Uterus (tissue), 4 donors: Measurements from ENCODE around the gene CEBPG. TPM values are rescaled to one million over a fixed set of nuclear protein-coding genes. Genes with fewer than 3 reads are reported as not detected.

ENCODE experiments used
- DNase-seq, 2 donors: peaks; one replicate each; pipeline ENCODE4 v3.0.0-alpha.2; 2019 to 2020
- H3K27ac ChIP-seq, 2 donors: fragments of 200-600 bp; sonication (generic); 1 replicate in 1 of 2; 2 replicates in 1 of 2; pipeline ENCODE4 v1.5.1; 2016 to 2018
- H3K27me3 ChIP-seq, 2 donors: fragments of 200-600 bp; sonication (generic); one replicate each; pipeline ENCODE4 v1.5.1; 2018 to 2019; ENCODE audit warnings: control low read depth in 1 of 2
- H3K36me3 ChIP-seq, 2 donors: fragments of 200-600 bp; sonication (generic); one replicate each; pipeline ENCODE4 v1.5.1; 2019; ENCODE audit warnings: control low read depth in 1 of 2
- H3K4me1 ChIP-seq, 2 donors: fragments of 200-600 bp; sonication (generic); one replicate each; pipeline ENCODE4 v1.5.1; 2018 to 2019; ENCODE audit warnings: control low read depth in 1 of 2
- H3K4me3 ChIP-seq, 2 donors: fragments of 200-600 bp; sonication (generic); 1 replicate in 1 of 2; 2 replicates in 1 of 2; pipeline ENCODE4 v1.5.1; 2018 to 2019; ENCODE audit warnings: mild to moderate bottlenecking in 1 of 2
- H3K9me3 ChIP-seq, 2 donors: fragments of 200-600 bp; sonication (generic); one replicate each; pipeline ENCODE4 v1.5.1; 2019; ENCODE audit warnings: control low read depth in 1 of 2
- POLR2A ChIP-seq, 2 donors: fragments of 450-650 bp; IDR thresholded peaks; one replicate each; pipeline ENCODE4 v1.6.1; 2016; ENCODE audit warnings: antibody characterized with exemption in 2 of 2, mild to moderate bottlenecking in 1 of 2, moderate library complexity in 1 of 2
- intact Hi-C: fragments of 100-400 bp; cut with DNase I; formaldehyde crosslinking; loops from one replicate; pipeline ENCODE4 v1.15.1; 2023; ENCODE audit warnings: low total_unique reads
- total RNA-seq, 4 donors: library from RNA; depleted of rRNA in 3 of 4; stranded (reverse); fragments of >200 nt in 3 of 4; gene quantifications; one replicate each; pipeline versions ENCODE4 v1.1.0 to v1.2.4, GENCODE V29; 2014 to 2023
- TF ChIP-seq, protein P1 (sequence below), 4 experiments: fragments of 200-600 bp in 2 of 4; fragments of 450-650 bp in 2 of 4; sonication (generic) in 2 of 4; IDR thresholded peaks; one replicate each; pipeline ENCODE4 v1.5.1; 2016 to 2019; ENCODE audit warnings: antibody characterized with exemption in 4 of 4, mild to moderate bottlenecking in 2 of 4, moderate library complexity in 1 of 4
- donor health status: DM: yes; HTN: yes; CAD: no.

CEBPG gene
- total RNA-seq, 4 donors from 2014 or later = 10.3 to 33.3 (median 25.5) TPM

DNA sequence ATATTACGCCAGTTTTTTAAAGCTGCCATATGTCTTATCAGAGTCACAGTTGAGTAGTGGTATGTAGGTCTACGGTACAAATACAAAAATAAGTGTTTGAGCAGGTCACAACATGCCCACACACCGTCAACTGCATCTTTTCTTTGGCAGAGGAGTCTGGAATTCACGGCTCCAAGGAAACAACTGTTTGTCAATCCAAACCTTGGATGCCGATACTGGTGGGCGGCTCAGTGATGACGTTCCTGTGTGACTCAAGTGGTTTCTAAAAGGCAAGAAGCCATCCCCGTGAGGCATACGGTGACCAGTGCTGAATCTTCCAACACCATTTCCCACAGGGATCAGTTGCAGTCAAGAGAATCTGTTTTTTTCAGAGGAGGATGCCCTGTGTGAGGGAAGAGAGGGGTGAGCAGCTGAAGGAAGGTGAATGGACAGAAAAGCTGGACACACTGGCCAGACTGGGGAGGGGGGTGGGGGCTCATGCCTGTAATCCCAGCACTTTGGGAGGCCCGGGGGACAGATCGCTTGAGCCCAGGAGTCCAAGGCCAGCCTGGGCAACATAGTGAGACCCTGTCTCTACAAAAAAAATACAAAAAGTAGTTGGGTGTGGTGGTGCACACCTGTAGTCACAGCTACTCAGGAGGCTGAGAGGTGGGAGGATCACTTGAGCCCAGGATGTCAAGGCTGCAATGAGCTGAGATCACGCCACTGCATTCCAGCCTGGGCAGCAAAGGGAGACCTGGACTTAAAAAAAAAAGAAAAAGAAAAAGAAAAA, 22.8 kb upstream of the CEBPG start:
- Histone ChIP-seq H3K27me3 (no peaks in the 10 kb centered on the region), H3K27ac (no peak overlapping the region), H3K4me3 (no peak overlapping the region), H3K9me3 (no peaks in the 10 kb centered on the region), H3K4me1 (no peaks in the 10 kb centered on the region), H3K36me3 (no peaks in the 10 kb centered on the region)
- peak in 1 of 2 donors; percentile 53 for DNase-seq
- intact Hi-C loops = no loop called here
- TF ChIP-seq, protein P1, sequence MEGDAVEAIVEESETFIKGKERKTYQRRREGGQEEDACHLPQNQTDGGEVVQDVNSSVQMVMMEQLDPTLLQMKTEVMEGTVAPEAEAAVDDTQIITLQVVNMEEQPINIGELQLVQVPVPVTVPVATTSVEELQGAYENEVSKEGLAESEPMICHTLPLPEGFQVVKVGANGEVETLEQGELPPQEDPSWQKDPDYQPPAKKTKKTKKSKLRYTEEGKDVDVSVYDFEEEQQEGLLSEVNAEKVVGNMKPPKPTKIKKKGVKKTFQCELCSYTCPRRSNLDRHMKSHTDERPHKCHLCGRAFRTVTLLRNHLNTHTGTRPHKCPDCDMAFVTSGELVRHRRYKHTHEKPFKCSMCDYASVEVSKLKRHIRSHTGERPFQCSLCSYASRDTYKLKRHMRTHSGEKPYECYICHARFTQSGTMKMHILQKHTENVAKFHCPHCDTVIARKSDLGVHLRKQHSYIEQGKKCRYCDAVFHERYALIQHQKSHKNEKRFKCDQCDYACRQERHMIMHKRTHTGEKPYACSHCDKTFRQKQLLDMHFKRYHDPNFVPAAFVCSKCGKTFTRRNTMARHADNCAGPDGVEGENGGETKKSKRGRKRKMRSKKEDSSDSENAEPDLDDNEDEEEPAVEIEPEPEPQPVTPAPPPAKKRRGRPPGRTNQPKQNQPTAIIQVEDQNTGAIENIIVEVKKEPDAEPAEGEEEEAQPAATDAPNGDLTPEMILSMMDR (IDR thresholded peaks at IDR 0.05) = no peak
- TF ChIP-seq POLR2A (IDR thresholded peaks at IDR 0.05) = no peak

DNA sequence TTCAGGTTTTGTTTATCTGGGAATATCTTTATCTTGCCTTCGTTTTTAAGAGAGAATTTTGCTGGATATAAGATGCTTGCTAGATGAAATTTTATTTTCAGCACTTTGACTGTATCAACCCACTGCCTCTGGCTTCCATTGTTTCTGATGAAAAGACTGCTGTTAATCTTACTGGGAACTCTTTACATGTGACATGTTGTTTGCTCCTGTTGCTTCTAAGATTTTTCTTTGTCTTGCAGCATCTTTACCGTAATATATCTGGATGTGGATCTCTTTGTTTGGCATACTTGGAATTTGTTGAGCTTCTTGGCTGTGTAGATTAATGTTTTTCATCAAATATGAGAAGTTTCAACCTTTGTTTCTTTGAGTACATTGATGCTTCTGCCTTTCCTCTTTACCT, 18.0 kb upstream of the CEBPG start:
- intact Hi-C loops = no loop called here
- H3K27ac ChIP-seq = no peak overlapping the region
- no peaks in the 10 kb centered on the region for H3K4me1 ChIP-seq
- no peaks in the 10 kb centered on the region for H3K9me3 ChIP-seq
- H3K4me3 ChIP-seq = no peak overlapping the region
- DNase-seq = no peak
- H3K27me3 ChIP-seq = no peaks in the 10 kb centered on the region
- H3K36me3 ChIP-seq = no peaks in the 10 kb centered on the region
- TF ChIP-seq, protein P1 (IDR thresholded peaks at IDR 0.05) = no peak
- TF ChIP-seq POLR2A (IDR thresholded peaks at IDR 0.05) = no peak

DNA sequence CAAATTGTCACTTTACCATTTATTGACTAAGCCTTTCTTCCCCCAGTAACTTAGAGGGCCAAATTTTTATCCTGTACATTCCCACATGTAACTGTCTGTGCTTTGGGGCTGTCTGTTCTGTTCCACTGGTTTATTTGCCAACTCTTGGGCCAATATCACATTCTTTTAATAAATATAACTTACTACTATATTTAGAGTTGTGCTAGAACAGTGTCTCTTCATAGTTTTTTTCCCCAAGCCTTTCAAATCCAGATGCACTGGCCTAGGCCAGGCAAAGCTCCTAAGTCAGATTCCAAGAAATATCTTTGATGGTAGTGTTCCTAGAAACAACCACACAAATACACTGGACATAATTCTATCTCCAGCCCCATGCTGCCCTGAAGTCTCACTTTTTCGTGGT, 16.0 kb upstream of the CEBPG start:
- no peaks in the 10 kb centered on the region for H3K4me1 ChIP-seq
- H3K27ac ChIP-seq = no peak overlapping the region
- H3K4me3 ChIP-seq = no peak overlapping the region
- no peak for TF ChIP-seq POLR2A (IDR thresholded peaks at IDR 0.05)
- TF ChIP-seq, protein P1 (IDR thresholded peaks at IDR 0.05) = no peak
- no peaks in the 10 kb centered on the region for H3K36me3 ChIP-seq
- intact Hi-C loops = no loop called here
- no peak for DNase-seq
- H3K27me3 ChIP-seq = no peaks in the 10 kb centered on the region
- no peaks in the 10 kb centered on the region for H3K9me3 ChIP-seq

DNA sequence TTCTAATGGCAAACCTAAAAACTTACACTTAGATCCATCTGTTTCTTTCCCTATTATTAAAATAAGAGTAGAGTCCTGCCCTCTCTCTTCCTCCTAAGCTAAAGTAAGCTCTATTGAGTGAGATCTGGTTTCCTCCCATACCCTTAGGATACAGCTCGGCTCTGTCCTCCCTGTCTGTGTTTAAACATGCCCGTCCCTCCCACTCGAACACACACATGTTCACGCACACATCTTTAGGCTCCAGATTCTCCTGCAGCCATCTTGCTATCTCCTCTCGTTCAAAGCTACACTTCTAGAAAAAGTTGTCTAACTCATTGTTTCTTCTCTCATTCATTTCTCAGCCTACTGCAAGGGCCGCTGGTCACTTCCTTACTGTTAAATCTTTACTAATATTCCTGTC, 15.1 kb upstream of the CEBPG start:
- Histone ChIP-seq H3K27me3 (no peaks in the 10 kb centered on the region), H3K9me3 (no peaks in the 10 kb centered on the region), H3K4me3 (no peak overlapping the region), H3K27ac (no peak overlapping the region), H3K36me3 (no peaks in the 10 kb centered on the region), H3K4me1 (no peaks in the 10 kb centered on the region)
- intact Hi-C loops = no loop called here
- DNase-seq = no peak
- no peak for TF ChIP-seq POLR2A (IDR thresholded peaks at IDR 0.05)
- TF ChIP-seq, protein P1 (IDR thresholded peaks at IDR 0.05) = no peak

DNA sequence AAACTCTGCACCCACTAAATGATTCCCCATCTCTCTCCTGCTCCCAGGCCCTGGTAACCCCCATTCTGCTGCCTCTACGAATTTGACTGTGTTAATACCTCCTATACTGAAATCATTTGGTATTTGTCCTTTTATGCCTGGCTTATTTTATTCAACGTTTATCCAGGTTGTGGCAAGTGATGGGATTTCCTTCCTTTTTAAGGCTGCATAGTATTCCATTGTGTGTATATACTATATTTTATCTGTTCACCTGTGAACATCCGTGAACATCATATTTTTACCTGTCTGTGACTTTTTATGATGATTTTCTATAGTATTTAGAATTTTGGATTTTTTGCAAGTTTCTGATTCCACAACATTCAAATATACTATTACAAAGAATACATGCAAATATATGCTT, 13.9 kb upstream of the CEBPG start:
- Histone ChIP-seq H3K9me3 (no peaks in the 10 kb centered on the region), H3K4me3 (no peak overlapping the region), H3K27me3 (no peaks in the 10 kb centered on the region), H3K36me3 (no peaks in the 10 kb centered on the region), H3K4me1 (no peaks in the 10 kb centered on the region), H3K27ac (no peak overlapping the region)
- no peak for TF ChIP-seq POLR2A (IDR thresholded peaks at IDR 0.05)
- TF ChIP-seq, protein P1 (IDR thresholded peaks at IDR 0.05) = no peak
- DNase-seq = no peak
- intact Hi-C loops = no loop called here
